ENCODE measurements around the gene FGF8.

Gene FGF8

GRCh38 chr10:101766753-101767599 is 8.9 kb downstream of the FGF8 start:
- in situ Hi-C loops (cut with HindIII; ENCODE audit: low sequenced_read_pairs), result no loop called here
- no peak for DNase-seq (ENCODE audit: low read depth)
- H3K4me3 ChIP-seq (ENCODE audit: low read depth, low read length), result no peak overlapping the region
- no peak for TF ChIP-seq CTCF (IDR thresholded peaks at IDR 0.05; ENCODE audit: low read depth, low read length, missing control alignments)

GRCh38 chr10:101766306-101766705 is 9.6 kb downstream of the FGF8 start:
- in situ Hi-C loops (cut with HindIII; ENCODE audit: low sequenced_read_pairs), result no loop called here
- no peak for DNase-seq (ENCODE audit: low read depth)
- no peak overlapping the region for H3K4me3 ChIP-seq (ENCODE audit: low read depth, low read length)
- no peak for TF ChIP-seq CTCF (IDR thresholded peaks at IDR 0.05; ENCODE audit: low read depth, low read length, missing control alignments)

- no peak for TF ChIP-seq CTCF (IDR thresholded peaks at IDR 0.05; ENCODE audit: low read depth, low read length, missing control alignments)
- H3K4me3 ChIP-seq (ENCODE audit: low read depth, low read length), result no peak overlapping the region
- in situ Hi-C loops (cut with HindIII; ENCODE audit: low sequenced_read_pairs), result no loop called here
- no peak for DNase-seq (ENCODE audit: low read depth)
Measured at GRCh38 chr10:101763141-101763846, 12.6 kb downstream of the FGF8 start.

- DNase-seq (ENCODE audit: low read depth), result no peak
- in situ Hi-C loops (cut with HindIII; ENCODE audit: low sequenced_read_pairs), result no loop called here
- H3K4me3 ChIP-seq (ENCODE audit: low read depth, low read length), result no peak overlapping the region
- TF ChIP-seq CTCF (IDR thresholded peaks at IDR 0.05; ENCODE audit: low read depth, low read length, missing control alignments), result no peak
Measured at GRCh38 chr10:101762736-101763135, 13.2 kb downstream of the FGF8 start.

GRCh38 chr10:101761226-101761625 is 14.7 kb downstream of the FGF8 start:
- in situ Hi-C loops (cut with HindIII; ENCODE audit: low sequenced_read_pairs), result no loop called here
- no peak for TF ChIP-seq CTCF (IDR thresholded peaks at IDR 0.05; ENCODE audit: low read depth, low read length, missing control alignments)
- DNase-seq (ENCODE audit: low read depth), result no peak
- no peak overlapping the region for H3K4me3 ChIP-seq (ENCODE audit: low read depth, low read length)

GRCh38 chr10:101760510-101760909 is 15.4 kb downstream of the FGF8 start:
- DNase-seq (ENCODE audit: low read depth), result no peak
- TF ChIP-seq CTCF (IDR thresholded peaks at IDR 0.05; ENCODE audit: low read depth, low read length, missing control alignments), result no peak
- in situ Hi-C loops (cut with HindIII; ENCODE audit: low sequenced_read_pairs), result no loop called here
- no peak overlapping the region for H3K4me3 ChIP-seq (ENCODE audit: low read depth, low read length)
